ENCODE results near the gene JPH4. TPM values are rescaled to one million over a fixed set of nuclear protein-coding genes. Genes with fewer than 3 reads are reported as not detected.

Gene JPH4
- total RNA-seq, 2 donors from 2014 or later = 0.52 to 0.99 TPM

DNA sequence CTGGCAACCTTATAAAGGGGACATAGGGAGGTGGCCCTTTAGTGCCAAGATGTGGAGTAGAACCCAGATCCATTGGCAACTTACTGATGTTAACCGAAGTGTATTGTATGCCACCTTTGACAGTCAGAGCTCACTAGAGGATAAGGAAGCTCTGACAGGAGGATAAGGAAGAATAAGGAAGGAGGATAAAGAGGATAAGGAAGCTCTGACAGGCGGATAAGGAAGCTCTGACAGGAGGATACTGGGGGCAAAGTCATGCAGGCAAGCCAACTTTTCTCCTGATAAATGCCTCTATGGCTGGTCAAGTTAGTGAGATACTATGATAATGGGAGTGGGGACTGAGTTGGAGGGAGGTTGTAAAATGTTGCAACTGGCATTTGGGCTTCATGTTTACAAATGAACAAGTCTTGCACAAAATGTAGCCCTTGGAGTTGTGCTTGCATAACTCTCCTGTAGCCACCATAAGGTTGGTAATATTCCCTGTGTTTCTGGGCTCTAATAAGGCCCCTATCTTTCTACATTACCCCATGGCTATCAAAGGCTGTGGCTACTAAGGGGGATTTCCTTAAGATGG lies 39.9 kb upstream of the JPH4 start:
- ATAC-seq (no peak), DNase-seq (no peak)
- Histone ChIP-seq H3K9me3 (no peaks in the 10 kb centered on the region), H3K4me3 (no peak overlapping the region), H3K36me3 (replicated peaks in 1 of 2; ENCODE audit: insufficient read depth in 1 of 2, low read depth in 2 of 2) (no peaks in the 10 kb centered on the region), H3K27me3 (no peaks in the 10 kb centered on the region), H3K27ac (no peak overlapping the region), H3K4me1 (peaks cover 59% of the 10 kb centered on the region)
- WGBS, 2 donors = 87 to 88% methylated on average over 2 of the region's 2 CpGs
- intact Hi-C loops (cut with DNase I) = no loop called here
- TF ChIP-seq, protein P1, sequence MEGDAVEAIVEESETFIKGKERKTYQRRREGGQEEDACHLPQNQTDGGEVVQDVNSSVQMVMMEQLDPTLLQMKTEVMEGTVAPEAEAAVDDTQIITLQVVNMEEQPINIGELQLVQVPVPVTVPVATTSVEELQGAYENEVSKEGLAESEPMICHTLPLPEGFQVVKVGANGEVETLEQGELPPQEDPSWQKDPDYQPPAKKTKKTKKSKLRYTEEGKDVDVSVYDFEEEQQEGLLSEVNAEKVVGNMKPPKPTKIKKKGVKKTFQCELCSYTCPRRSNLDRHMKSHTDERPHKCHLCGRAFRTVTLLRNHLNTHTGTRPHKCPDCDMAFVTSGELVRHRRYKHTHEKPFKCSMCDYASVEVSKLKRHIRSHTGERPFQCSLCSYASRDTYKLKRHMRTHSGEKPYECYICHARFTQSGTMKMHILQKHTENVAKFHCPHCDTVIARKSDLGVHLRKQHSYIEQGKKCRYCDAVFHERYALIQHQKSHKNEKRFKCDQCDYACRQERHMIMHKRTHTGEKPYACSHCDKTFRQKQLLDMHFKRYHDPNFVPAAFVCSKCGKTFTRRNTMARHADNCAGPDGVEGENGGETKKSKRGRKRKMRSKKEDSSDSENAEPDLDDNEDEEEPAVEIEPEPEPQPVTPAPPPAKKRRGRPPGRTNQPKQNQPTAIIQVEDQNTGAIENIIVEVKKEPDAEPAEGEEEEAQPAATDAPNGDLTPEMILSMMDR (IDR thresholded peaks at IDR 0.05) = no peak
- TF ChIP-seq POLR2A (IDR thresholded peaks at IDR 0.05) = no peak

DNA sequence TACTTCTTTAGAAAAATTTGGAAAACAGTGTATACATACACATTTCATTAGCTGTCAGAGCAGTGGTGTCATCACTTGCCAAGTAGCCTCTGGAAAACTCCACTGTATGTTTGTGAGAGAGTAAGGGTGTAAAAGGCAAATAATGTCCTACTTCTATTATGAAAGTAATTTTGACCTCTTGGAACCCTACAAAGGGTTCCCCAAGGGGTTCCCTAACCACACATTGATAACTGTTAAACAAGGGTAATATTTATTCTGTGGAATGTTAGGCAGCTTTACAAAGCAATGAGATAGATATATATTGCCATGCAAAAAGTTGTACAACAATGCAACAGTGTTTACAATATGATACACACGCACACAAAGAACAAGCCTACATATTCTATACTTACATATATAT lies 38.9 kb upstream of the JPH4 start:
- peaks cover 62% of the 10 kb centered on the region for H3K4me1 ChIP-seq
- ATAC-seq = no peak
- intact Hi-C loops (cut with DNase I) = no loop called here
- WGBS, 2 donors = 83 to 84% methylated on average over 1 of the region's 1 CpG
- no peak overlapping the region for H3K27ac ChIP-seq
- H3K4me3 ChIP-seq = no peak overlapping the region
- H3K36me3 ChIP-seq (replicated peaks in 1 of 2; ENCODE audit: insufficient read depth in 1 of 2, low read depth in 2 of 2) = no peaks in the 10 kb centered on the region
- H3K27me3 ChIP-seq = no peaks in the 10 kb centered on the region
- H3K9me3 ChIP-seq = no peaks in the 10 kb centered on the region
- TF ChIP-seq POLR2A (IDR thresholded peaks at IDR 0.05) = no peak
- TF ChIP-seq, protein P1 (IDR thresholded peaks at IDR 0.05) = no peak
- no peak for DNase-seq

DNA sequence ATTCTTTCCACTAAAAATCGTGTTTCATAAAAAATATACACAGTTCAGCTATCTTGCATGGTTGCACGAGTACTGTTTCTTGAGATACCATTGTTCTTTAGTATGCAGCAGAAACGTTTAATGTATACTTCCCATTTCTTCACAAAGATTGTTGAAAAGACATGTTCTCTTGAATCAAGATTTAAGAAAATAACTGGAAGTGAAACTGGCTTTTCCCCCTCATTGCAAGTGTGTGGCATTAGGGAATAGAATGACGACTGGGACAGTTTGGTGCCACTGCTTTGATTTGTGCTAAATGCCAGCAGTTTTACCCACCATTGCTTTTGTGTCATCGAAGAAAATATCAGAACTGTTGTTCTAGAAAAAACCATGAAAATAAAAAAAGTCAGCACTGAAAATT lies 37.3 kb upstream of the JPH4 start:
- no peak for TF ChIP-seq POLR2A (IDR thresholded peaks at IDR 0.05)
- TF ChIP-seq, protein P1 (IDR thresholded peaks at IDR 0.05) = no peak
- WGBS, 2 donors = 48 to 49% methylated on average over 5 of the region's 5 CpGs
- intact Hi-C loops (cut with DNase I) = no loop called here

DNA sequence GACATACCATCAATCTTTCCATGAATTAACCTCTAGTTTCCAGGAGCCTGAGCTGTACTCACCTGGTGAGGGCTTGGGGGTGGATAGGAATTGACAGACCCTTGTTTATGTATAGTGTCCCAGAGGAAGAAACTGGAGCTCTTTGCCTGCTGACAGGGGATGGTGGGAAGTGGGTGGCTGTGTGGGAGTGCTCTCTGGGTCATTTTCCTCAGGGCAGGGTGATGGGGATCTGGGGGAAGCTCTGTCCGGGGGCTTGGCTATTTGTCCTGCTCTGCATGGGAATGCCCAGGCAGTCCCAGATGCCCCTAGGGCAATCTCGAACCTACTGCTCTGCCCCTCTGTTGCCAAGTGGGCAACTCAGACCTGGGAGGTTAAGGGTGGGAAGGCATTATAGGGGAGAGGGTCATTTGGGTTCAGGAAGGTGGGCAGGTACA lies 35.8 kb upstream of the JPH4 start:
- 55 to 58% methylated on average over 2 of the region's 2 CpGs for WGBS, 2 donors
- TF ChIP-seq POLR2A (IDR thresholded peaks at IDR 0.05) = no peak
- TF ChIP-seq, protein P1 (IDR thresholded peaks at IDR 0.05) = no peak
- peak overlapping the region; percentile 66 to 91 (median 75) for H3K27ac ChIP-seq
- H3K4me3 ChIP-seq = no peak overlapping the region
- DNase-seq (no peak), ATAC-seq (no peak)
- peaks cover 67% of the 10 kb centered on the region for H3K4me1 ChIP-seq
- no peaks in the 10 kb centered on the region for H3K27me3 ChIP-seq
- no peaks in the 10 kb centered on the region for H3K36me3 ChIP-seq (replicated peaks in 1 of 2; ENCODE audit: insufficient read depth in 1 of 2, low read depth in 2 of 2)
- intact Hi-C loops (cut with DNase I) = no loop called here
- H3K9me3 ChIP-seq = no peaks in the 10 kb centered on the region

More for the DNA sequence above, 37.3 kb upstream of the JPH4 start:
- H3K4me3 ChIP-seq = no peak overlapping the region
- H3K27ac ChIP-seq = no peak overlapping the region
- no peaks in the 10 kb centered on the region for H3K27me3 ChIP-seq
- peaks cover 62% of the 10 kb centered on the region for H3K4me1 ChIP-seq
- H3K9me3 ChIP-seq = no peaks in the 10 kb centered on the region
- DNase-seq = no peak
- no peak for ATAC-seq
- no peaks in the 10 kb centered on the region for H3K36me3 ChIP-seq (replicated peaks in 1 of 2; ENCODE audit: insufficient read depth in 1 of 2, low read depth in 2 of 2)

All from body of pancreas (tissue), 4 donors.